Cardiac septum (tissue), 1 donor: Measurements from ENCODE around the gene RILPL1. TPM values are rescaled to one million over a fixed set of nuclear protein-coding genes. Genes with fewer than 3 reads are reported as not detected.
"Not testable (repeated sequence)": the region's sequence is repeated elsewhere in the genome, so short reads cannot be mapped to it uniquely, and the experiment has no call there.

Experiments used
- DNase-seq: peaks from one replicate; pipeline ENCODE4 v3.0.0-alpha.2; 2020; ENCODE audit warnings: low spot score
- intact Hi-C: fragments of 100-400 bp; cut with DNase I; formaldehyde crosslinking; loops from one replicate; pipeline ENCODE4 v1.14.0; 2022
- long read RNA-seq: library from polyadenylated mRNA; unstranded; transcript quantifications from one replicate; pipeline ENCODE4 v2.0.0, GENCODE V29; 2021
- total RNA-seq: library from RNA; stranded (reverse); fragmentation: NEBNext Ultra II Directional; extraction: Animal tissue kit (Norgen Biotek cat#: 25700); gene quantifications from one replicate; pipeline ENCODE4 v1.2.1, GENCODE V29; 2021
- donor health status: DM: no; HTN: no; CAD: no.

Gene RILPL1, protein sequence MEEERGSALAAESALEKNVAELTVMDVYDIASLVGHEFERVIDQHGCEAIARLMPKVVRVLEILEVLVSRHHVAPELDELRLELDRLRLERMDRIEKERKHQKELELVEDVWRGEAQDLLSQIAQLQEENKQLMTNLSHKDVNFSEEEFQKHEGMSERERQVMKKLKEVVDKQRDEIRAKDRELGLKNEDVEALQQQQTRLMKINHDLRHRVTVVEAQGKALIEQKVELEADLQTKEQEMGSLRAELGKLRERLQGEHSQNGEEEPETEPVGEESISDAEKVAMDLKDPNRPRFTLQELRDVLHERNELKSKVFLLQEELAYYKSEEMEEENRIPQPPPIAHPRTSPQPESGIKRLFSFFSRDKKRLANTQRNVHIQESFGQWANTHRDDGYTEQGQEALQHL
- total RNA-seq = 85.3 TPM
- long read RNA-seq, transcript RILPL1-202 (7 exons, 3,932 nt) = minor isoform, 96 of 357 reads
- long read RNA-seq, transcript RILPL1-205 (8 exons, 2,258 nt) = major isoform, 131 of 357 reads
- long read RNA-seq, partial matches to known transcripts = 27 of 357 reads
- long read RNA-seq, other reads (novel, unspliced or antisense) = 99 of 357 reads

DNA sequence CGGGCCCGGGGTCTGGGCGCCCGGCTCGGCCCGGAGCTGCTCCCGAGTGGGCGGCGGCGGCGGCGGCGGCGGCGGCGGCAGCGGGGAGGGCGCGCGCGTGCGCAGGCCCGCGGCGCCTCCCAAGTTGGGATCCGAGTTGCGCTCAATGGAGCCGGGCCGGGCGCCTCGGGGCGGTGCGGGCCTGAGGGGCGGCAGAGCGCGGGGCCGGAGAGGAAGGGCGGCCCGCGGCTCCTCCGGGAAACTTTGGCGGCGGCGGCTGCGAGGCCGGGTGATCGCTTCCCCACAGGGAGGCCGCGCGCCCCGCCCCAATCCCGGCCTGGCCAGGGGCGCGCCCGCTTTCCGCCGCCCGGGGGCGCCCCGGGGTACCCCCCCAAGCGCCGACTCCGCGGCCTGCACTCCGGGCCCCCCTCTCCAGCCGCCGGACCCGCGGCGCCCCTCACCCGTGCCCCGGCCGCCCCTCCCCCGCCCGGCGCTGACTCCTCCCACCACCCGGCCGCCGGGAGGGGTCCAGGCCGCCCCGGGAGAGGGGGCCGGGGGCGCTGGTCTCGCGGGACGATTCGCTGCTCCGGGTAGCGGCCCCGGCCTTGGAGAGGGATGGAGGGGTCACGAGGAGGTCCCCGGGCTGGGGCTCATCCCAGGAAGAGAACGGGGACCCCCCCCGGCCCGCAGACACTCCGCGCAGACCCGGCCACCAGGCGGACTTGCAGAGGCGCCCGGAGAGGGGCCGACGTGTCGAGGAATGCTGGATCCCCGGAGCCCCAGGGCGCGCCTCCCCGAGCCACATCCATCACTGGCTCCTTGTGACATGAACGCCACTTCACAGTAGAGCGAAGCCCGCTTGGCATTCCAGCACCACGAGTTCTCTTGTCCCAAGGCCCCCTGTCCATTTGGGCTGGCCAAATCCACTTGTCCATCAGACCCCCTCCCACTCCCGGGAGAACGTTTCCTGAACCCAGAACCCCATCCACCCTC, at the start of gene RILPL1:
Gene RILPL1, minus strand, starts transcription at position 48 of the 972 bp plus-strand sequence. CDS start 237 bp downstream, outside the sequence.
- intact Hi-C loops = loop anchor here (5.0 kb wide), 1 partner anchor 147 kb away; no protein-coding TSS in a partner anchor
- peak; percentile 83 for DNase-seq

DNA sequence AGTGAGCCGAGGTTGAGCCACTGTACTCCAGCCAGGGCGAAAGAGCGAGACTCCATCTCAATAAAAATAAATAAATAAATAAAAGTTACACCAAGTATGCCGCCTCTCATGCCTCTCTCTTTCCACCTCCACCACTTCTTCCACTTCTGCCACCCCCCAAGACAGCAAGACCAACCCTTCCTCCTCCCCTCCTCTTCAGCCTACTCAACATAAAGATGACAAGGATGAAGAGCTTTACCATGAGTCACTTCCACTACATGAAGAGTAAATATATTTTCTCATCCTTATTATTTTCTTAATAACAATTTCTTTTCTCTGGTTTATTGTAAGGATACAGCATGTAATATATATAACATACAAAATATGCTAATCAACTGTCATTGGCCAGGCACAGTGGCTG, 47.3 kb upstream of the RILPL1 start:
- no peak for DNase-seq
- intact Hi-C loops = loop anchor here (5.0 kb wide), 2 partner anchors 123 to 218 kb away; partner anchors contain the start of genes SBNO1 and SNRNP35

DNA sequence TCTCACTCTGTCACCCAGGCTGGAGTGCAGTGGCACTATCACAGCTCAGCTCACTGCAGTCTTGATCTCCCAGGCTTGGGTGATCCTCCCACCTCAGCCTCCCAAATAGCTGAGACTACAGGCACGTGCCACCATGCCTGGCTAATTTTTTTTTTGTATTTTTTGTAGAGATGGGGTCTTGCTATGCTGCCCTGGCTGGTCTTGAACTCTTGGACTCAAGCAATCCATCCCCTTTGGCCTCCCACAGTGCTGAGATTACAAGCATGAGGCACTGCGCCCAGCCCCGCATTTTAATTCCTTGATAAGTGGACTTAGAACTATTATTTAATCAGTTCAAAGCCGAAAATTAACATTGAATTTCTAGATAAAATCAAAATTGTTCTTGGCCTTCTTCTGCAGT, 45.3 kb upstream of the RILPL1 start:
- intact Hi-C loops, DNase-seq: not testable (repeated sequence)

DNA sequence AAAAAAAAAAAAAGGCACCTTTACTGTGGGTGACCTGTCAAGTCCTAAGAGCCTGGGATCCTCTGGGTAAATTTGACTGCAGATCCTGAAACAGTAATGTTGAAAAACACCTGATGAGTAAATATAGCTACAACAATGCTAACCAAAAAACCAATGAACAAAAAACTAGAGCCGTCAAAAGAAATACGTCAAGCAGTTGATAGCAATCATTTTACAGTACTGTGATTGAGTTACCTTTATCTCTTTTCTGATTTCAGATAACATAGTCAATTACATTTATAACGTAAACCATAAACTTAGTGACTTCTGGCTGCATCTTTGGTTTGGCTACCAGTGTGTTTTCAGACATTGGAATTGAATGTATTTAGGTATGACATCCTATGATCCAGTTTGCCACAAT, 44.7 kb upstream of the RILPL1 start:
- intact Hi-C loops = no loop called here
- DNase-seq = no peak

DNA sequence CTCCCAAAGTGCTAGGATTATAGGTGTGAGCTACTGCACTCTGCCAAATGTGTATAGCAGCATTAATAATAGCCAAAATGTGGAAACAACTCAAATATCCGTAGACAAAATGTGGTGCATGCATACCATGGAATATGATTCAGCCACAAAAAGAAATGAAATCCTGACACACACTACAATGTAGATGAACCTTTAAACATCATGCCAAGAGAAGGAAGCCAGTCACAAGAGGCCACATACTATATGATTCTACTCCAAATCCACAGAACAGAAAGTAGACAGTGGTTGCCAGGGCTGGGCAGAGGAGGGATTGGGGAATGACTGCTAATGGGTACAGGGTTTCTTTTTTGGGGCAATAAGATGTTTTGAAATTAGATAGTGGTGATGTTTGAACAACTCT, 43.1 kb upstream of the RILPL1 start:
- DNase-seq = no peak
- intact Hi-C loops = no loop called here

DNA sequence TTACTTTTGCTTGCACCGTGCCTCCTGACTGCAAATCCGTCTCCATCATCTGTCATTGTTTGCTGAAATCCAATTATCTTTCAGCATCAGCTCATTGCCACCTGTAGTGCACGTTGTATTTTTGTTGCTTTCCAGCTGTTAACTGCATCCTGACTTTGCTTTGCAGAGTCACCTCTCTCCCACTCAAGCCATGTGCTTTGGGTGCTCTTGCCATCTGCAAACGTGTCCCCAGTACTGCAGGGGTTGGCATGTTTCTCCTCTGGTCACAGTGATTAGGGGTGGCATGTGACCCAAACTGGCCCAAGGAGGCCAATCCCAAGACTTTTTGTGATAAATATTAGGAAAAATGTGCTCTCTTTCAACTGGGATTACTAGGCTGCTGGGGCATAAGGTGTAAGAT, 40.4 kb upstream of the RILPL1 start:
- DNase-seq = no peak
- intact Hi-C loops = no loop called here

DNA sequence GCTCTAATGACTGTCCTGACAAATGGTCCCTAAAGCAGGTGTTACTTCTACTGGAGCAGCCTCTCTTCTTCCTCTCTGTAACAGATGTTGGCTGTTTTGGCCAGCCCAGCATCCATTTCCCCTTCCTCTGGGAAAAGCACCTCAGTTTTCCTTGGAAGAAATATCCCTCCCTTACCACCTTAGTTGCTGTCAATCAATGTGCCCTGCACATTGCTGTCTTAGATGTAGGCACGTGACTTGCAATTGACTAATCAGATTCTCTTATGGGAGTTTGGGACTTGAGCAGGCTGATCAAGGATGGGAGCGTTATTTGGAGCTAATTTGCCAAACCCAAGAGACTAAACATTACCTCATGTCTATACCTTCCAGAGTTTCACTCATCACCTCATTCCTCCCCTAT, 38.9 kb upstream of the RILPL1 start:
- intact Hi-C loops = no loop called here
- DNase-seq = no peak

DNA sequence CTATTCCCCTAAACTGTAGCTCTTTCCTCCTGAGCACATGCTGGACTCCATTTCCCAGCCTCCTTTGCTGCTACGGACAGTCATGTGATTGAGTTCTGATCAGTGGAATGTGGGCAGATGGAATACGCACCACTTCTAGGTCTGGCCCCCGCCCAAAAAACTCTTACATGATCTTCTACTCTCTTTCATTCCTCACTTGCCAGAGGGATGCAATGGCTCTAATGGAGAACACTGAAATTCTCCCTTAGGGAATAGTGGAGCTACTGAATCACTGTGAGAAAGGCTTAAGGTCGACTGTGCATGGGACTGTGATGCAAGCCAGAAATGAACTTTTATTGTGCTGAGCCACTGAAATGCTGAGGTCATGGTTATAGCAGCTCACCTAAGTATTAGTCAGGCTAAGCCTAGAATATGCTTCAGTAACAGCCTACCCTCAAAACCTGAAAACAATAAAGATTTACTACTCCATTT, 37.9 kb upstream of the RILPL1 start:
- DNase-seq = no peak
- intact Hi-C loops = no loop called here

DNA sequence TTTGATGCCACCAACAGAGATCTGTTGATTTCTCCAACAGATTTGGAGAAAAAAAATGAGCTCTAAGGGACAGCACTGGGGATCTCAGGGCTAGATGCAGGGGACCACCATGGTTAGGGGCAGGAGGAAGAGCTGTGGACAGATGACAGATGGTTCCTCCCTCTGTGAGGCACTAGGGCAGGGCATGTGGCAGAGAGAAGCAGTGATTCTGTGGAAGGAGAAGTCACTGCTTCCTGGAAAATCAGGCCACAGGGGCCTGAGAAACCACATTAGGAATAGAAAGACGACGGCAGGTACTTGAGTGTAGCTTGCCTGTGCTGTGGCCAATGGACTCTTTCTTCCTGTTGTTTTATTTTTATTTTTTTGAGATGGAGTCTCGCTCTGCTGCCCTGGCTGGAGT, 25.9 kb upstream of the RILPL1 start:
- DNase-seq = no peak
- intact Hi-C loops = no loop called here

DNA sequence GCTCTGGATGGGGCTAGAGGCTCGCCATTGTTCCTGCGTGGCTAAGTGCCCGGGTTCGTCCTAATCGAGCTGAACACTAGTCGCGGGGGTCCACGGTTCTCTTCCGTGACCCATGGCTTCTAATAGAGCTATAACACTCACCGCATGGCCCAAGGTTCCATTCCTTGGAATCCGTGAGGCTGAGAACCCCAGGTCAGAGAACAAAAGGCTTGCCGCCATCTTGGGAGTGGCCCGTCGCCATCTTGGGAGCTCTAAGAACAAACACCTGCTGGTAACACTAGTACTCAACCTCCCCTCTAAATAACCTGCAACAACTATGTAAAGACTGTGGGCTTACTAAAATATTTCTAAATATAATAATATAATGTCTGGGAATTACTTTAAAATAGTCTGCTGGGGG, 25.0 kb upstream of the RILPL1 start:
- intact Hi-C loops = not testable (repeated sequence)

DNA sequence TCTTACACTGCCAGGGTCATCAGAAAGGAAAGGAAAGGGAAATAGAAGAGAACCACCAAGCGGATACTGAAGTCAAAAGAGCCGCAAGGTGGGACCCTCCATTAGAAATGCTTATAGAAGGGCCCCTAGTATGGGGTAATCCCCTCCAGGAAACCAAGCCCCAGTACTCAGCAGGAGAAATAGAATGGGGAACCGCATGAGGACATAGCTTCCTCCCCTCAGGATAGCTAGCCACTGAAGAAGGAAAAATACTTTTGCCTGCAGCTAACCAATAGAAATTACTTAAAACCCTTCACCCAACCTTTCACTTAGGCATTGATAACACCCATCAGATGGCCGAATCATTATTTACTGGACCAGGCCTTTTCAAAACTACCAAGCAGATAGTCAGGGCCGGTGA, 21.3 kb upstream of the RILPL1 start:
- DNase-seq, intact Hi-C loops: not testable (repeated sequence)

More for the DNA sequence above, 25.0 kb upstream of the RILPL1 start:
- DNase-seq = not testable (repeated sequence)

DNA sequence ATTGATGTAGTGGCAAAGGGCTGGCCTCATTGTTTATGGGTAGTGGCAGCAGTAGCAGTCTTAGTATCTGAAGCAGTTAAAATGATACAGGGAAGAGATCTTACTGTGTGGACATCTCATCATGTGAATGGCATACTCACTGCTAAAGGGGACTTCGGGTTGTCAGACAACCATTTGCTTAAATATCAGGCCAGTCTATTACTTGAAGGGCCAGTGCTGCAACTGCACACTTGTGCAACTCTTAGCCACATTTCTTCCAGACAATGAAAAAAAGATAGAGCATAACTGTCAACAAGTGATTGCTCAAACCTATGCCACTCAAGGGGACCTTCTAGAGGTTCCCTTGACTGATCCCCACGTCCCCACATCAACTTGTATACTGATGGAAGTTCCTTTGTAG, 20.6 kb upstream of the RILPL1 start:
- DNase-seq, intact Hi-C loops: not testable (repeated sequence)

DNA sequence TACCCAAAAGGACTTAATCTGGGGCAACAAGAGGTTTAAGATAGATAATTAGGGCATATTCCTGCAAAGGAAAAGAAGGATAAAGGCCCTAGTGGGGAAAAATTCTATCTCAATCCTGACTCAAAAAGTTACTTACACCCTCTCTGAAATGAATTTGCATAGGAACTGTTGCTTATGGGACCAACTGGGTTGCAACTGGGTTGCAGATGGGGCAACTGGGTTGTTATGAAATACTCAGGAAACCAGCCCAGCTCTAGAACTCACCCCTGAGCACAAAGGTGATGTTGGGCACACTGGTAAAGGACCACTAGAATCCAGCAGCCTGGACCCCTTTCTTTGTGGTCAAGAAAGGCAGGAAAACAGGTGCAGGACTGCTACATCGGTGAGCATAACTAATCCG, 17.2 kb upstream of the RILPL1 start:
- intact Hi-C loops = no loop called here
- DNase-seq = no peak

DNA sequence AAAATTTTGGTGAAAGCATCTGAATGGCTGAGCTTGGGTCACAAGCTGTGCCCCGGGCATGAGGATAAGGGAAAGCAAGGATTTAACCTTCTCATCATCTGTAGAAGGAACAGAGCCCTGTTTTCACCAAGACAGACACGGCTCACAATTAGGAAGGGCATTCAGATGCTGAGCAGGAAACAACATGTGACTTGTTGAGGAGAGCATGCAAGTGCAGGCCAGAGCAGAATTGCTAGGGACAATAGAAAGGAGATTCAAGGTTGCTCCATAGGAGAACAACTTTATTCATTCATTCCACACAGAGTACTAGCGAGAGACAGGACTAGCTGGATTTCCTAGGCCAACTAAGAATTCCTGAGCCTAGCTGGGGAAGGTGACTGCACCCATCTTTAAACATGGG, 14.6 kb upstream of the RILPL1 start:
- no peak for DNase-seq
- intact Hi-C loops = no loop called here

DNA sequence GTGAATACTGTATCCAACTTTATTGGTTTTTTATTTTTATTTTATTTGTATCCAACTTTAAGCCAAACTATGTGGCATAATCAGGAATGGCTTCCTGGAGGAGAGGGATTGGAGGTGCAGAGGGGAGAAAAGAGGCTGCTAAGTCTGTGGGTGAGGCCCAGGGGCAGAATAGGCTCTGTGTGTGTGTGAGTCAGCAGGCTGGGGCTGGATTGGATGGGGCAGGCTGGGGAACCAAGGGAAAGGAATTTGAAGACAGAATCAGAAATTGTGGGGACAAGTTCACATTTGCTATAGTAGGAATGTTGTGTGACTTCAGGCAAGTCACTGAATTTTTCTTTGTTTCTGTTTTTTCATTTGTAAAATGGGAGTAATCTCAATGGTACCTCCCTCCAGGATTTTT, 12.8 kb upstream of the RILPL1 start:
- intact Hi-C loops = no loop called here
- DNase-seq = no peak

DNA sequence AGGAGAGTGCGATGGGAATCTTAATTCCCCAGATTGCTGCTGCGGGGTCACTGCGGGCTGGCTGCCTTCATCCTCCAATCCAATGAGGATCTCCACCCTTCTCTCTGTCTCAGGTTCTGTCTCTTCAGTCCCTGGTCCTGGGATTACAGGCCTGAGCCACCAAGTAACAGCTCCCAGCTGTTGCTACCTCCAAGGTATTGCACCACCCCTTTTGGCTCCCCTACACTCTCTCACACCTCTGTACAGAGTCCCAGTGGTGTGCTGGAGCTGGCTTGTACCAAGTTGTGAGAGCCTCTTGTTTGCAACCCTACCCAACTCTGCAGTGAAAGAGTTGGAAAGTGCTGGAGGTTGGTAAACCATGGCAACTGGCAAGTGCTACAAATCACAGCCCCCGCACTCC, 10.0 kb upstream of the RILPL1 start:
- intact Hi-C loops = no loop called here

DNA sequence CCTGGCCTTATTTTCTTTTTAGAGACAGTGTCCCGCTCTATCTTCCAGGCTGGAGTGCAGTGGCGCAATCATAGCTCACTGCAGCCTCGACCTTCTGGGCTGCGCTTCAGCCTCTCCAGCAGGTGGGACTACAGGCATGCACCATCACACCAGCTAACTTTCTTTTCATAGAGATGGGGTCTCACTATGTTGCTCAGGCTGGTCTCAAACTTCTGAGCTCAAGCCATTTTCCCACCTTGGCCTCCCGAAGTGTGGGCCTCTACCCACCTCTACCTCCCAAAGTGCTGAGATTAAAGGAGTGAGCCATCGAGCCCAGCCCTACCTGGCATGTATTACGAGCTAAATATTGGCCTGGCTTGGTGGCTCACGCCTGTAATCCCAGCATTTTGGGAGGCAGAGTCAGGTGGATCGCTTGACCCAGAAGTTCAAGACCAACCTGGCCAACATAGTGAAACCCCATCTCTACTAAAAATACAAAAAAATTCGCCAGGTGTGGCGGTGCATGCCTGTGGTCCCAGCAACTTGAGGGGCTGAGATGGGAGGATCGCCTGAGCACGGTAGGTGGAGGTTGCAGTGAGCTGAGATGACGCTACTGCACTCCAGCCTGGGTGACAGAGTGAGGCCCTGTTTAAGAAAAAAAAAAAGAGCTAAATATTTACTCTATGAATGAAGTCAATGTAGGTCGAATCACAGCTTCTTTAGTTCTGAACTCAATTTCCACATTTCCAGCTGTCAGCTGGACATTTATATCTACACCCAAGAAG, 7.6 kb upstream of the RILPL1 start:
- intact Hi-C loops = no loop called here
- DNase-seq = no peak

More for the DNA sequence above, 10.0 kb upstream of the RILPL1 start:
- DNase-seq = no peak

DNA sequence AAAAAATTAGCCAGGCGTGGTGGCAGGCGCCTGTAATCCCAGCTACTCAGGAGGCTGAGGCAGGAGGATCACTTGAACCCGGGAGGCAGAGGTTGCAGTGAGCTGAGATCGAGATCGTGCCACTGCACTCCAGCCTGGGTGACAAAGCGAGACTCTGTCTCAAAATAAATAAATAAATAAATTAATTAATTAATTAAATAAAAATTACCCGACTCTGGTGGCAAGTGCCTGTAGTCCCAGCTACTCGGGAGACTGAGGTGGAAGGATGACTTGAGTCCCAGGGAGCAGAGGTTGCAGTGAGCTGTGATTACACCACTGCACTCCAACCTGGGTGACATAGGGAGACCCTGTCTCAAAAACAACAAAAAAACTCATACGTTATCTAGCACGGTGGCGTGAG, 2.4 kb upstream of the RILPL1 start:
- DNase-seq, intact Hi-C loops: not testable (repeated sequence)
